GM18519 (cell line): ENCODE measurements around the gene TOMM40L.

Source experiments
- ATAC-seq: cut with Tn5 transposase; IDR thresholded peaks from one replicate; pipeline ENCODE4 v1.9.1; 2021; ENCODE audit warnings: mild to moderate bottlenecking, moderate library complexity; ENCODE audit not compliant: unreplicated experiment, low FRiP score

Gene TOMM40L

GRCh38 chr1:161196521-161197451 lies 29.1 kb upstream of the TOMM40L start:
- no peak for ATAC-seq

DNA sequence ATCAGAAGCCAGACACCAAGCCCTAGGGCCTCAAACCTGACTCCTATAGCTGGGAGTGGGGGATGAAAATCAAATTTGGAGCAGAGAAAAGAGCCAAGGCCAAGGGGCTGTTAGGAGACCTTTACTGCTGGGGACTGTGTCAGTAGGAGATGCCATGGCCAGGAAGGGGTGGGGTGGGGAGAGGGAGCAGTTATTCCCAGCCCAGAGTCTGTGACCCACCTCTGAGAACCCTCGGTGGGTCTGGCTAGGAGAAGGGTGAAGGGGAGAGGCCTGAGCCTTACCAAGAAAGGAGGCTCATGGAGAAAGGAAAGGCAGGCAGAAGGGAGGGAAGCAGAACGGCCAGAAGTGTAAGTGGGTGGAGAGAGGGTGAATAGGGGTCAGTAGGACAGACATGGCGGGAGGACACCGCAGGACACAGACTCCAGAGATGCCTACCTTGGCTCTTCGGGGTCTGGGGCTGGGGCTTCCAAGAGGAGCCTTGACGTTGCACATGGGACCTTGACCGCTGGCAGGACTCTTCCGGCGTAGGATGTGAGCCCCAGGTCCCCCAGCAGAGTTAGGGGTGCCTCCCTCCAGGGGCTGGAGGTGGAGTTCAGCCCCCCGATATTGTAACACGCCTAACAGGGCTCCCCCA lies 28.2 kb upstream of the TOMM40L start:
- ATAC-seq, result no peak

DNA sequence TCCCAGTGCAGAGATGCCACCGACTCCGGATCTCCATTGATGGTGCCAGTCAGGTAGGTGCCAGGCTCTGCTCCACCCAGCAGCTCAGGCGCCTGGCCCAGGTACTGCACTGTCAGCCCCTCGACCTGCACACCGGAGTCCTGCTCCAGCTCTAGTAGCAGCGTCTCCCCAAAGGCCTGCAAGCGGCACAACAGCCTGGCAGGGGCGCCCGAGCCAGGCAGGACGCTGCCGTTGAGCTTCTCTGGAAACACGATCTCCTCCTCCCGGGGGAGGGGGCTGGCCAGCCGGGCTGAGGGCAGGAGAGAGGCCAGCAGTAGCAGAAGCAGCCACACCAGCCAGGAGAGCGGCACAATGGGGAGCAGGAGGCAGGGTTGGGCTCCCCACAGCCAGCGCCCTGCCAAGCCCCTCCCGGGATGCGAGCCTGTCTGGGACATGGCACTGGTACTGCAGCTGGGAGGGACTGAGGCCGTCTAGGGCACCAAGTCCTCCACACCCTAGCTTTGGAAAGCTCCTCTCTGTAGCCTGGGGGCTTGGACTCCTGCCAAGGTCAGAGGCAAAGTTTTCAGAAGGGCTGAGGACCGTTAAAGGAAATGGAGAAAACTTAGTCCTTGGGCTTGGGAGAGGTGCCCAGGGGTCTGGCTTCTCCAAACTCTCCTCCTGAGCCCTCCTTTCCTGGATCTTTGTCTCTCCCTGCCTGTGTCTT lies 27.5 kb upstream of the TOMM40L start:
- ATAC-seq, result no peak

DNA sequence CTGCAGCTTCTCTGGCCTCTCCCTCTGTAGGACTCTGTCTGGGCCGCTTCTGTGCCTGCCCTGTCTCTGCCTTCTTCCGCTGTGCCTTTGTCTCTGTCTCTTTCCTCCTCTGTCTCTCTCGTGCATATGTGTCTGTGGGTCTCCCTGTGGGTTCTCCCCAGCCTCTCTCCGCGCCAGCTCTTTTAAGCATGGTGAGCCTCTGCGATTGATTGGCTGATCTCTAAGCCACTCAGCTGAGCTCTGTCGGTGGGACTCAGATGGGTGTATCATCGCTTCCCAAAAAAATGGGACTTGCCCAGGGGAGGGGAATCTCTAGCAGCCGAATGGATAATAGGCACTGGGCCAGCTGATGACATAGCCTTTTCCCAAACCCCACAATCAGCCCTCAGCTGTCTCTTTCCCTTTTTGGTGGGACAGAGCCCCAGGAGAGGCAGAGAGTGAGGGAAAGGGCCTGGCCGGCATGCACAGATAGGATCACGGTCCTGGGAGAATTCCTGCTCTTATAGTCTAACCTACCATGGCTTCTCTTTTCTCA lies 26.9 kb upstream of the TOMM40L start, which contains the start of gene ADAMTS4:
ADAMTS4 (minus strand) TSS at position 158 of the 535 bp plus-strand sequence. CDS start 427 bp downstream, outside the sequence.
- no peak for ATAC-seq

DNA sequence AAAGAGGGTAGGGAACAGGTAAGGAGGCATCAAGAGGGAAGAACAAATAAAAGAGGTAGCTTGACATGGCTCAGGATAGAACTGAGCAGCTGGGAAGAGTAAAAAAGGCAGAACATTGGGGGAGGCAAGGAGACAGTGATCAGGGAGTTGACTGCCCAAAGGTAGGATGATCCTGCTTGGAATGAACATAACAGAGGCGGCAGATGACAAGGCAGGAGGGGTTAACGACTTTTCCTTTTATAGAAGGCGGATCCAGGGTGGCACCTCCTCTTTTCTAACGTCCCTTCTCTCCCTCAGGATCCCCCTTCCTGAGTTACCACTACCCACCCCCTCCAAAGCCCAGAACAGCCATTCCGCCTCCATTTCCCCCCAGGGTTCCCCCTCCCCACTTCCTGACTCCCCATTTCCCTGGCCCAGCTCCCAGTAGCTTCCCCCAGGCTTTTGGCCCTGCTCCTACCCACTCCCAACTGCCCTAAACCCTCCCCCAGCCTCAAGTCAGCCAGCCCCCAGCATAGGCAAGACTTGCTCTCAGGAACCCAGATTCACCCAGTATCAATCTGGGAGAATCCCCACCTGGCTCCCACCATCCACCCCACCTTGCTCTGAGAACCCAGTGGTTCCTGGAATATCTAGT lies 26.2 kb upstream of the TOMM40L start:
- ATAC-seq, result no peak

DNA sequence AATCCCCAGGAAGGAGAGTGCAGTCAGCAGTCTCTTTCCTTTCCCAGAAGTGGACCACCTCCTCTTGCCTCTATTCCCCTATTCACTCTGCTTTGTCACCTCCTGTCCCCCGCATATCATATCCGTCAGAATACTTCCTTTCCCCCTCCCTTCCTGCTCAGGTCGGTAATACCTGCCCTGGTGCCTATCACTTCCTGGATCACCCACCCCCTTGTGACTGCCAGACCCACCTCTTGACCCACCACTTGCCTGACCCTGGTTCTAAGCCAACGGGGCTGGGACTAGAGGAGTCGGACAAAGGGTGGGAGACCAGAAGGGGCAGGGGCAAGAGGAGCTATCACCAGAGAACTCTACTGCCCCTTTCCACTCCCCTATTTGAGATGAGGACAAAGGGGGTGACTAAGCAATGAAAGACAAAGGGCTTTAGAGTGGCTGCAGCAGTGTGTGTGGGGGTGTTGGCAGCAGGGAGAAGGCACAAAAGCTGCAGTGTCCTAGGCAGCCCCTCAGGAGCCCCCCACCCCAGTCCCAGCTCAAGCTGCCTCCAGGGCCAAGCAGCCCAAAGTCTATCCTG lies 25.4 kb upstream of the TOMM40L start:
- no peak for ATAC-seq

DNA sequence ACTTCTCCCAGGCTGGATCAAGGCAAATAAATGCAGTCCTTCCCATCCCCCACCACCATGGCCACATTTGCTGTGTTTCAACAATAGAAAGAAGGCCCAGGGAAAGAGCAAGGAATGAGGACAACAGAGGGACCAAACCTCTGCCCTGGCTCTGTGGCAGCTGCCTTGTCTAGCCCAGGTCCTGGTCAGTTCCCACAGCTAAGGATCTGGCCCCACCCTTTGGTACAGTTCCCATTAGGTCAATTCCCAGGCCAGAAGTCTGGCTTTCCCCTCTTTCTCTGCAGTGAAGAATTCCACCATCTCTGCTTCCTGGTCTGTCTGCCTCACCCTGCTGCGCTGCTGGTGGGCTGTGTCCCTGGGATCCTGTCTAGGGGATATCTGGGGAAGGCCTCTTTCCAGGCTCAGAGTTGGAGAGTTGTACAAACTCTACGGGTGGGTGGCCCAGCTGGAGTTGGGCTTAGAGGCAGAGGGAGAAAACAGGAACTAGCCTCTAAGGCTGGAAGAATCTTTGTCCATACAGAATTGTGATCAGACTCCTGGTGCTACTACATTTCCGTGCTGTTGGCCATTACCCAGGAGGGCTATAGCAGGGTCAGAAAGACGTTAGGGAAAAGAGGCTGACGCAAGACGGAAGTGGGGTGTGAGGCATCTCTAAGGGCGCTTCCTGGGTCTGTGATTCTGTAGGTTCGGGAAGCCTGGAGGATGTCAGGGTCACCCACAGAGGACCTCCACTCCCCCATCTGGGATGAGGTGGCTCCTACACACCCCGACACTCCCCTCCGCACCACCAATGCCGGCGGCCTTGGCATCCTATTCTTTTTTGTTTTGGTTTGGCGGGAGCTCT lies 24.6 kb upstream of the TOMM40L start:
- no peak for ATAC-seq

DNA sequence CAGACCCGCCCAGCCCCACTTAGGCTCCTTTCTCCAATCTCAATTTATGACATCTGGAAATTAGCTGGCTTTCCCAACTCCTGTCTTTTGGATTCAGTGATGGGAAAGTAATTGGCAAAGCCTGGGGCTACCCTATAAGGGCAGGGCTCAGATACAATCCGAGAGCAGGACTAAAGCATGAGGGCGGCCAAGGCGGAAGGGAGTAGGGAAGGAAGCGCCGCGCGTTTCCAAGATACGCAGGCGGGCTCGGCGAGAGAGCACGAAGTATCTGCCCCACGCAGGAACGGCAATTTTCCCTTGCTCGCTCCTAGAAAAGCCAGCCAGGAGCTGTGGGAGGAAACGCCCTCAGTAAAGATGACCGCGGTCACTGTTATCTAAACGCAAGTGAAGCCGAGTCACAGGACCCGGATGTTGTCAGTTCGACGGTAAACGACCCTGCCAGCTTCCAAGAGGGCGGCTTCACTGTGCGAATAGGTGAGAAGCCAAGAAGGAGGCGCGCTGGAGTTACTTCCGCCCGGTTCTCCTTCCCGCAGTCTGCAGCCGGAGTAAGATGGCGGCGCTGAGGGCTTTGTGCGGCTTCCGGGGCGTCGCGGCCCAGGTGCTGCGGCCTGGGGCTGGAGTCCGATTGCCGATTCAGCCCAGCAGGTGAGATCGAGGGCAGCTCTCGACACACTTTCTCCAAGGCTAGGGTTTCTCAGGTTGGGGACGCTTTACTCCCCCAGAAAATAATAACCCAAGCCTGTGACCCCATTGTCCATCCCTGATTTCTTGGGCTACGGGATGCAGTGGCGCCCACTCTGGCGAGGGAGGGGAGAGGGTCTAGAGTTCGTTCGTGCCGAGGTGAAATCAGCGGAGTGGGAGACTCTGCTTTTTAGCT lies 23.8 kb upstream of the TOMM40L start, which contains the start of gene NDUFS2:
NDUFS2 (plus strand) TSS at position 532 of the 877 bp plus-strand sequence; CDS start at position 551, 19 bp downstream.
- ATAC-seq, result peak; percentile 91

- no peak for ATAC-seq
Measured at GRCh38 chr1:161206411-161207140, 19.3 kb upstream of the TOMM40L start.

DNA sequence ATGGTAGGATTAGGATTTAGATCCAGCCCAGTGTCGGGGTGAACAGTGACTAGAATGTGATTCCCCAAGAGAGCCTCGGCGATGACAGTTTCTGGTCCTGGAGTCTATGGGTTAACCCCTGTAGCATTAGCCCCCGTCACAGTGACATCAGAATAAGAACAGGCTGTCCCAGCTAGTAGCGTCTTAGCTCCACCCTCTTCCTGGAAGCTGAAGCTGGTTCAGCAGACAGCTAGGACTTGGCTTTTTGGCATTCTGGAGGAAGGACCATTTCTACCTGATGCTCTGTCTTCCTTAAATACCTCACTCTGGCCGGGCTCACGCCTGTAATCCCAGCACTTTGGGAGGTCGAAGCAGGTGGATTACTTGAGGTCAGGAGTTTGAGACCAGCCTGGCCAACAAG lies 18.7 kb upstream of the TOMM40L start:
- ATAC-seq, result no peak

GRCh38 chr1:161209790-161210409 lies 16.0 kb upstream of the TOMM40L start:
- ATAC-seq, result no peak

- no peak for ATAC-seq
Measured at GRCh38 chr1:161214369-161214768, 11.5 kb upstream of the TOMM40L start.

DNA sequence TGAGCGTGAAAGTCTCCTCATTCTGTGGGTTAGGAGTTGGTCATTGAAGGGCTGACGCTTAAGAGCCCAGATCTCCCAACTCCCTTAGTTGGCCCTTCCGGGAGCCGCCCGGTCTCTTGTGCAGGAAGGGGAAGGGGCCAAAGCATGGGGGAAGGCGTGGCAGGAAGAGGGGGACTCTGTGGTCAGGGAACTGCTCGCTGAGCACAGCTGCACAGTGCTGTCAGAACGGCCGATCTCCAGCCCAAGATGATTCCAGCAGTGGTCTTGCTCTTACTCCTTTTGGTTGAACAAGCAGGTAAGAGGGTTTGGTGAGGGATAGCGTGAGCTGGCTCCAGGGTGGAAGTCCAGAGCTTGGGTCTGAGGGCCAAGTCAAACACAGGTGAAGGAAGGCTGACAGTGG lies 10.8 kb upstream of the TOMM40L start, which contains the start of gene FCER1G:
FCER1G (plus strand) TSS at position 220 of the 400 bp plus-strand sequence; CDS start at position 247, 27 bp downstream.
- ATAC-seq, result no peak

GRCh38 chr1:161216945-161217712 lies 8.7 kb upstream of the TOMM40L start:
- no peak for ATAC-seq

GRCh38 chr1:161217831-161218230 lies 8.0 kb upstream of the TOMM40L start:
- ATAC-seq, result no peak
